IMR-90 (cell line): Measurements from ENCODE around the gene TRAPPC2L.

Experiments used
- CTCF ChIP-seq: conservative IDR thresholded peaks from 2 replicates; pipeline ENCODE4 v1.5.1; 2012; ENCODE audit warnings: mild to moderate bottlenecking, low read depth, low read length, improper control_type of control experiment
- FOS ChIP-seq: fragments of 150-350 bp; IDR thresholded peaks from 2 replicates; pipeline ENCODE4 v1.6.1; 2016; ENCODE audit warnings: low read depth, low read length
- MXI1 ChIP-seq: IDR thresholded peaks from 2 replicates; pipeline ENCODE4 v1.6.1; 2012; ENCODE audit warnings: low read depth, mild to moderate bottlenecking, low read length, moderate library complexity, borderline replicate concordance
- POLR2A ChIP-seq: IDR thresholded peaks from 2 replicates; pipeline ENCODE4 v1.6.1; 2012; ENCODE audit warnings: mild to moderate bottlenecking, low read depth, low read length
- RFX5 ChIP-seq: IDR thresholded peaks from 2 replicates; pipeline ENCODE4 v1.8.0; 2012; ENCODE audit warnings: low read depth, mild to moderate bottlenecking, low read length, moderate library complexity

GRCh38 chr16:88876942-88877526, 20.1 kb downstream of the TRAPPC2L start:
- TF ChIP-seq CTCF (no peak), FOS (no peak), POLR2A (no peak), RFX5 (no peak), MXI1 (no peak)
